Effector memory CD4-positive, alpha-beta T cell (primary cell): ENCODE measurements around the gene CREBL2.
"Not testable (repeated sequence)": the region's sequence is repeated elsewhere in the genome, so short reads cannot be mapped to it uniquely, and the experiment has no call there.

Experiments used
- DNase-seq, 3 donors: peaks; one replicate each; pipeline ENCODE4 v3.0.0-alpha.2; 2020
- H3K27ac ChIP-seq: 2 replicates; pipeline ENCODE4 v1.7.0; 2013; ENCODE audit warnings: mild to moderate bottlenecking, low read length, moderate library complexity; ENCODE audit not compliant: insufficient read depth, poor library complexity, severe bottlenecking
- H3K27me3 ChIP-seq: replicated peaks from 2 replicates; pipeline ENCODE4 v1.7.0; 2013; ENCODE audit warnings: mild to moderate bottlenecking, low read length; ENCODE audit not compliant: insufficient read depth, control insufficient read depth, poor library complexity, severe bottlenecking
- H3K36me3 ChIP-seq: 2 replicates; pipeline ENCODE4 v1.7.0; 2013; ENCODE audit warnings: mild to moderate bottlenecking, low read length, moderate library complexity; ENCODE audit not compliant: control insufficient read depth, insufficient read depth
- H3K4me1 ChIP-seq: 2 replicates; pipeline ENCODE4 v1.7.0; 2013; ENCODE audit warnings: low read length, mild to moderate bottlenecking; ENCODE audit not compliant: control insufficient read depth, insufficient read depth, poor library complexity, severe bottlenecking
- H3K4me3 ChIP-seq: 2 replicates; pipeline ENCODE4 v1.7.0; 2013; ENCODE audit warnings: low read length, low read depth, mild to moderate bottlenecking; ENCODE audit not compliant: insufficient read depth, poor library complexity, severe bottlenecking
- H3K9me3 ChIP-seq: 2 replicates; pipeline ENCODE4 v1.7.0; 2013; ENCODE audit warnings: mild to moderate bottlenecking, low read length, moderate library complexity; ENCODE audit not compliant: control insufficient read depth

Gene CREBL2

DNA sequence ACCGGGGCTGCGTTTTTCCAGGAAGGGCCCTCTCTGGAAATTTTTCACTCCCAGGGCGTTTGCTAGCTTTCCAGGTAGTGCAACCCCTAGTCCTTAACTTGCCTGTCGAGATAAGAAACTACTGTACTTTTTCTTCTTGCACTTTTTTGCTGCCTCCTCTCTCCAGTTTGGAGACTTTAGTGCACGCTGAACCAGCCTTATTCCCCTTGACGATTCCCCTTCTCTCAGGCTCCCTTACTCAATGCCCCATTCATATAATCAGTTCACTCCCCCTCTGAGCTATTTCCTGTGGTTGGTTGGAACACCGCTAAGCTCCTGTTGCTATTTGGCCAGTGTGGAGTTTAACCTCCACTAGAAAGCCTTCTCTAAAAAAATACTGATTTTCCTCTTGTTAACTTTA lies 682 bp downstream of the CREBL2 start:
- Histone ChIP-seq H3K27me3 (no peaks in the 10 kb centered on the region), H3K4me3 (peak overlapping the region; percentile 76), H3K27ac (peak overlapping the region; percentile 96), H3K4me1 (peaks cover 24% of the 10 kb centered on the region), H3K9me3 (no peaks in the 10 kb centered on the region), H3K36me3 (no peaks in the 10 kb centered on the region)
- DNase-seq = peak in 1 of 3 donors; percentile 19

DNA sequence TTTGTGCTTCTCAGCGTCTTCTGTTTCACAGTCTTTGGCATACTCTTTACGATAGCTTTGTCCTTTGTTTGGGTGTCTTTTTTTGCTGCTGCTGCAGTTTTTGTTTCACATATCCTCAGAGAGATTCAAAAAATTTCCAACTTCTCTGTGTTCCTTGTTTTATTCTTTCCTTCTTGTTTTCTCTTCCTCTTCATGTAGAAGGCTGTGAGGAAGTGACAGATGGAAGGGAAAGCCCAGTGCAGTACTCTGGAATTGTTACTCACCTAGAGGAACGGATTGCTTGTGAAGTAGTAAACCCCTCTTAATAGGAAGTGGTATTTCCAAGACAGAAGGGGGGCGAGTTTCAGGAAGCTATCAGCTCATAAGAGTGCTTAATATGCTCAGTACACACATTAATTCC lies 1.7 kb downstream of the CREBL2 start:
- DNase-seq = no peak
- no peaks in the 10 kb centered on the region for H3K9me3 ChIP-seq
- peaks cover 24% of the 10 kb centered on the region for H3K4me1 ChIP-seq
- H3K4me3 ChIP-seq = peak overlapping the region; percentile 34
- no peaks in the 10 kb centered on the region for H3K36me3 ChIP-seq
- H3K27ac ChIP-seq = peak overlapping the region; percentile 96
- H3K27me3 ChIP-seq = no peaks in the 10 kb centered on the region

DNA sequence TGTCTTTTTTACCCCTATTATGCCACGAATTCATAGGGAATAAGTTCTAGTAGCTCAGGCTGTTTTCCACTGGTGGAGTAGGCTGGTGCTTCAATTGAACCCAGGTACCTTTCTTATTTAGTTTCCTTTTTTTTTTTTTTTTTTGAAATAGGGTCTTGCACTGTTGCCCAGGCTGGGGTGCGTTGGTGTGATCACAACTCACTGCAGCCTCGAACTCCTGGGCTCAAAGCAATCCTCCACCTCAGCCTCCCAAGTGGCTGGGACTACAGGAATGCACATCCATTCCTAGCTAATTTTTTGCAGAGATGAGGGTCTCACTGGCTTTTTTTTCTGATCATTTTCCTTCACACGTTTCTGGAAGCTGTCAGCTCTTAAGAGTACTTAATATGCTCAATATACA lies 2.7 kb downstream of the CREBL2 start:
- Histone ChIP-seq H3K9me3 (no peaks in the 10 kb centered on the region), H3K4me3 (no peak overlapping the region), H3K27me3 (no peaks in the 10 kb centered on the region), H3K36me3 (no peaks in the 10 kb centered on the region), H3K4me1 (peaks cover 25% of the 10 kb centered on the region), H3K27ac (no peak overlapping the region)
- no peak for DNase-seq

DNA sequence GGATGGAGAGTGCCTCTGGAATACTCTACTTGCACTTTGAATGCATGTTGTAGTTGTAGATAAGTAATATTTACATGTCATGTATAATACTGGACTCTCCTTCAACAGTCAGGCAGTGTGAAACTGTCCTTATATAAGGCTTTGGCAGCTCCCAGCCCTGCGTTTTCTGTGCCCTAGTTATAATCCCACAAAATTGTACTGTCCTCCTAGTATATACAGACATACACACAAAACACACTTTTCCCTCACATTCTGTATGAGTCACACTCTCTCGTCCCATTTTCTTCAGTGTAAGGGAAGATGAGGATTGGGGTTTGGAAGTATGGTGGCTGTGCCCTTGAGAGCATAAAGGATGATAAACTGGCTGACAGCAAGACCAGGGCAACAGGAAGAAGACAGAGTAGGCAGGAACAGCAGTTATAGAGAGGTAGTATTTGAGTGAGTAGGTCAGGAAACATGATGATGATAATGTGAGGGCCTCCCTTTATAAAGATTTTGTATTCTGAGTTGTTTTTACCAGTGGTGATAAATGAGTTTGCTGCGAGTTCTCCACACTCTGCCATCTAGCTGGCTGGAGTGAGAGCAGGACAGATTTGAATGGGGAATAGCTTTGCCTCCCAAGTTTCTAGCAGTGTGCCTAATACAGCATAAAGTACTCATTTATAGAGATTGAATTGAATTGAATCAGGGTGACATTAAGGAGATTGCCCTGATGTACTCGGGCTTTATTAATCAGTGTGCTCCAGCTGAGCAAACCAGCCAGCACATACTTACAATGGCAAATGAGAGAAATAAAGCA lies 5.0 kb downstream of the CREBL2 start:
- peak overlapping the region; percentile 10 for H3K27ac ChIP-seq
- DNase-seq = no peak
- peak overlapping the region; percentile 1 for H3K4me3 ChIP-seq
- peaks cover 36% of the 10 kb centered on the region for H3K4me1 ChIP-seq
- no peaks in the 10 kb centered on the region for H3K9me3 ChIP-seq
- no peaks in the 10 kb centered on the region for H3K27me3 ChIP-seq
- no peaks in the 10 kb centered on the region for H3K36me3 ChIP-seq

DNA sequence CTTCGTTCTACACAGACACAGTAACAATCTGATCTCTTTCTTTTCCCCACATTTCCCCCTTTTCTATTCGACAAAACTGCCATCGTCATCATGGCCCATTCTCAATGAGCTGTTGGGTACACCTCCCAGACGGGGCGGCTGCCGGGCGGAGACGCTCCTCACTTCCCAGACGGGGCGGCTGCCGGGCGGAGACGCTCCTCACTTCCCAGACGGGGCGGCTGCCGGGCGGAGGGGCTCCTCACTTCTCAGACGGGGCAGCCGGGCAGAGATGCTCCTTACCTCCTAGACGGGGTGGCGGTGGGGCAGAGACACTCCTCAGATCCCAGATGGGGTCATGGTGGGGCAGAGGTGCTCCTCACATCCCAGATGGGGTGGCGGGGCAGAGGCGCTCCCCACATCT lies 6.4 kb downstream of the CREBL2 start:
- DNase-seq, H3K4me3 ChIP-seq, H3K27ac ChIP-seq, H3K36me3 ChIP-seq, H3K27me3 ChIP-seq, H3K9me3 ChIP-seq: not testable (repeated sequence)
- H3K4me1 ChIP-seq = peaks cover 47% of the 10 kb centered on the region

DNA sequence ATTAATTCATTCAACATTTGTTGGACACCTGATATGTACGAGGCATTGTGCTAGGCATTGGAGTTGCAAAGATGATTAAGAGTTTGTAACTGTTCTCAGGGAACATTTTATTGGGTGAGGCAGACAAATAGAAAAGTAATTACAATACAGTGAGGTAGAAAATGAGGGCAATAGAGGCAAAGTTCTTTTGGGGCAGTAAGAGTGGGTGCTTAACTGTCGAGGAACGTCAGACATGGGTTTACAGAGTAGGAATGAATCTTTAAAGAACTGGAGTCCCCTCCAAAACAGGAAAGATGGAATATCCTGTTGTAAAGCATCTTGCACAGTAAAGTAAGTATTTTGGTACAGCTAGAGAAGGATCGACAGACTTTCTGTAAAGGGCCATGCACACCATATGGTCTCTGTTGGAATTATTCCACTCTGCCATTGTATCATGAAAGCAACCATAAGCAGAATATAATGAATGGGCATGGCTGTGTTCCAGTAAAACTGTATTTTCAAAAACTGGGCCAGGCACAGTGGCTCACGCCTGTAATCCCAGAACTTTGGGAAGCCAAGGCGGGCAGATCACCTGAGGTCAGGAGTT lies 9.1 kb downstream of the CREBL2 start:
- H3K4me1 ChIP-seq = peaks cover 52% of the 10 kb centered on the region
- peak overlapping the region; percentile 30 for H3K27ac ChIP-seq
- no peaks in the 10 kb centered on the region for H3K36me3 ChIP-seq
- no peaks in the 10 kb centered on the region for H3K27me3 ChIP-seq
- H3K9me3 ChIP-seq = no peaks in the 10 kb centered on the region
- DNase-seq = no peak
- H3K4me3 ChIP-seq = no peak overlapping the region

DNA sequence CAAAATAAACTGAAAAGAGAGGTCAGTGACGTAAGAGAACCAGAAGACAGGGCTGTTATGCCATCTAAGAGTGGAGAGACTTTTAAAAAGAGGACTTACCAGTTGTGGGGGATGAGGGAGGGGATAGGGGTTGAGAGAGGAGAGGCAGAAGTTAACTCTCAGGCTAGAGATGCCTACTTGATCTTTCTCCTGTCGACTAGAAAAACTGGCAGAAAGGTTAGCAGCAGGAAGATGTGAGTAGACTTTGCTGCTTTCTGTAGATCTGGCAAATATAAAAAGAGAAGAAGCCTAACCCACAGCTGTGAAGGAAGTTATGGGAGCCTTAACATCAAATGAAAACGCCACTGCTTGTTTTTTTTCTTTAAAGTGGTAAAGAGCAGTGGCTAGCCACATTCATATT lies 10.7 kb downstream of the CREBL2 start:
- Histone ChIP-seq H3K36me3 (no peaks in the 10 kb centered on the region), H3K27me3 (no peaks in the 10 kb centered on the region), H3K4me1 (peaks cover 45% of the 10 kb centered on the region), H3K9me3 (no peaks in the 10 kb centered on the region), H3K27ac (peak overlapping the region; percentile 62), H3K4me3 (peak overlapping the region; percentile 13)
- DNase-seq = peak in 1 of 3 donors; percentile 1

DNA sequence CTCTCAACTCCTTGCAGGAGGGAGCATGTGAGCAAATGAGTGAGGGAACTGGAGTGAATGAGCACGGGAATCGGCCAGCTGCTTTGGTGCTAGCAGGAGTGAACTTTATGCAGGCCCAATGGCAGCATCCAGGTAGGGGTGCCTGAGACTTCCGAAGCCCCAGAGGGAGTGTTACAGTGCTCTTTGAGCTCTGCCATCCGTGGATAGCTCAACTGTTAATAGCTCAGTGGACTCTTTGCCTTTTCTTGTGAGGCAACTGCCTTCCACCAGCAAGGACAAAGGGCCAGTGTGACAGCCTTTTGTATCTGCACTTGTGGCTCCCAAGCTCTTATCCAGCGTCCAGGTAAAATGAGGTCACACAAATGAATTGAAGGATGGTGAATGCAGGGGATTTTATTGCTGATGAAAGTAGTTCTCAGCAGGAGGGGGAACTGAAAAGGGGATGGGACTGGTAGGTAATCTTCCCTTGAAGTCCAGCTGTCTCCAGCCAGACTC lies 12.9 kb downstream of the CREBL2 start:
- Histone ChIP-seq H3K27me3 (no peaks in the 10 kb centered on the region), H3K4me1 (peaks cover 43% of the 10 kb centered on the region), H3K9me3 (no peaks in the 10 kb centered on the region), H3K36me3 (no peaks in the 10 kb centered on the region), H3K27ac (no peak overlapping the region), H3K4me3 (no peak overlapping the region)
- no peak for DNase-seq

DNA sequence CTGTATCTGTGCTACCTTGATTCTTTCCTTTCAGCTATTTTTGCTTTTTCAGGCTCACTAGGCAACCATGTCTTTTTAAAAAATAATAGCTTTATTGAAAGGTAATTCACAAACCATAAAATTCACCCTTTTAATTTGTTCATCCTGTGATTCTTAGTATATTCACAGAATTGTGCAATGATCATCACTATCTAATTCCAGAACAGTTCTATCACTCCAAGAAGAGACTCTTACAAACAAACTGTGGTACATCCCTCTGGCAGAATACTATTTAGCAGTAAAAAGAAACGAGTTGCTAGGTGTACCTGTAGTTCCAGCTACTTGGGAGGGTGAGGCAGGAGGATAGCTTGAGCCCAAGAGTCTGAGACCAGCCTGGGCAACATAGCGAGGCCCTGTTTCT lies 14.8 kb downstream of the CREBL2 start:
- DNase-seq = no peak
- Histone ChIP-seq H3K9me3 (no peaks in the 10 kb centered on the region), H3K4me1 (peaks cover 31% of the 10 kb centered on the region), H3K27me3 (no peaks in the 10 kb centered on the region), H3K36me3 (no peaks in the 10 kb centered on the region), H3K4me3 (no peak overlapping the region), H3K27ac (no peak overlapping the region)

DNA sequence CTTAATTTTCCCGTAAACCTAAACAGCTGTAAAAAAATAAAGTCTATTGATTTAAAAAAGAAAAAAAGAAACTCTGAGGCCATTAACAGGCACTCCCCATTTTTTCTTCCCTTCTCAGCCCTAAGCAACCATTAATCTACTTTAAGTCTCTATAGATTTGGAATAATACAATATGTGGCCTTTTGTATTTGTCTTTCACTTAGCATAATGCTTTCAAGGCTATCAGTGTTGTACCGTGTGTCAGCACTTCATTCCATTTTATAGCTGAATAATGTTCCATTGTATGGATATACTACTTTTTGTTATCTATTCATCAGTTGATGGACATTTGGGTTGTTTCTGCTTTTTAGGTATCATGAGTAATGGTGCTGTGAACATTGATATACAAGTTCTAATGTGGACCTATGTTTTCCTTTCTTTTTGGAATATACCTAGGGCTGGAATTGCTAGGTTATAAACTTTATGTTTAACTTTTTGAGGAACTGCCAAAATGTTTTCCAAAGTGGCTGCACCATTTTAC lies 15.7 kb downstream of the CREBL2 start:
- DNase-seq = no peak
- Histone ChIP-seq H3K36me3 (no peaks in the 10 kb centered on the region), H3K9me3 (no peaks in the 10 kb centered on the region), H3K4me3 (no peak overlapping the region), H3K27ac (no peak overlapping the region), H3K27me3 (no peaks in the 10 kb centered on the region), H3K4me1 (peaks cover 25% of the 10 kb centered on the region)
